Stomach (tissue), 4 donors: ENCODE results near the gene RTKN2.

Source experiments
- CTCF ChIP-seq, 7 experiments: fragments of 450-650 bp in 4 of 7; fragments of 200-600 bp in 3 of 7; sonication (generic) in 3 of 7; IDR thresholded peaks; one replicate each; pipeline ENCODE4 v1.5.1; 2016 to 2019; ENCODE audit warnings: antibody characterized with exemption in 7 of 7, control low read depth in 2 of 7, mild to moderate bottlenecking in 1 of 7
- EP300 ChIP-seq: sonication (generic); formaldehyde crosslinking; IDR thresholded peaks from one replicate; pipeline ENCODE4 v1.6.1; 2017; ENCODE audit warnings: antibody characterized with exemption

GRCh38 chr10:62178568-62178967, 90.1 kb downstream of the RTKN2 start:
- no peak for TF ChIP-seq CTCF (IDR thresholded peaks at IDR 0.05)
- TF ChIP-seq EP300, result no peak
